ENCODE results near the gene PTPN18.

Gene PTPN18

GRCh38 chr2:130313812-130314334 lies 42.0 kb upstream of the PTPN18 start:
- TF ChIP-seq EZH2phosphoT487 (IDR thresholded peaks at IDR 0.05; ENCODE audit: borderline replicate concordance): no peak
- no peak for TF ChIP-seq CTCF (conservative IDR thresholded peaks at IDR 0.05; ENCODE audit: low read length)
- no peaks in the 10 kb centered on the region for H3F3A ChIP-seq (ENCODE audit: low read depth)
- H2AFZ ChIP-seq (ENCODE audit: low read length): no peak overlapping the region
- H3K36me3 ChIP-seq (ENCODE audit: insufficient read depth, low read length): no peaks in the 10 kb centered on the region
- no peak overlapping the region for H3K9ac ChIP-seq (ENCODE audit: low read depth, low read length, poor library complexity, severe bottlenecking)
- no peaks in the 10 kb centered on the region for H3K79me2 ChIP-seq (ENCODE audit: insufficient read depth, low read length)
- H3K4me3 ChIP-seq (ENCODE audit: low read length, poor library complexity, severe bottlenecking): no peak overlapping the region
- no peaks in the 10 kb centered on the region for H4K20me1 ChIP-seq (ENCODE audit: insufficient read depth, low read length, poor library complexity, severe bottlenecking)
- H3K27me3 ChIP-seq (ENCODE audit: insufficient read depth, low read length, poor library complexity, severe bottlenecking): no peaks in the 10 kb centered on the region
- H3K9me2 ChIP-seq (replicated peaks; ENCODE audit: low read depth, low read length): no peaks in the 10 kb centered on the region
- no peaks in the 10 kb centered on the region for H3K4me1 ChIP-seq (ENCODE audit: insufficient read depth, low read length, poor library complexity, severe bottlenecking)
- no peaks in the 10 kb centered on the region for H3K9me3 ChIP-seq (ENCODE audit: insufficient read depth, low read depth, low read length)
- no peak overlapping the region for H3K4me2 ChIP-seq (ENCODE audit: low read depth, low read length, poor library complexity, severe bottlenecking)

GRCh38 chr2:130314377-130314776 lies 41.5 kb upstream of the PTPN18 start:
- H3K9ac ChIP-seq (ENCODE audit: low read depth, low read length, poor library complexity, severe bottlenecking): no peak overlapping the region
- H3K79me2 ChIP-seq (ENCODE audit: insufficient read depth, low read length): no peaks in the 10 kb centered on the region
- H4K20me1 ChIP-seq (ENCODE audit: insufficient read depth, low read length, poor library complexity, severe bottlenecking): no peaks in the 10 kb centered on the region
- no peak for TF ChIP-seq CTCF (conservative IDR thresholded peaks at IDR 0.05; ENCODE audit: low read length)
- no peak for TF ChIP-seq EZH2phosphoT487 (IDR thresholded peaks at IDR 0.05; ENCODE audit: borderline replicate concordance)
- H3K4me3 ChIP-seq (ENCODE audit: low read length, poor library complexity, severe bottlenecking): no peak overlapping the region
- no peaks in the 10 kb centered on the region for H3K36me3 ChIP-seq (ENCODE audit: insufficient read depth, low read length)
- no peaks in the 10 kb centered on the region for H3K4me1 ChIP-seq (ENCODE audit: insufficient read depth, low read length, poor library complexity, severe bottlenecking)
- H3K4me2 ChIP-seq (ENCODE audit: low read depth, low read length, poor library complexity, severe bottlenecking): no peak overlapping the region
- no peak overlapping the region for H2AFZ ChIP-seq (ENCODE audit: low read length)
- no peaks in the 10 kb centered on the region for H3F3A ChIP-seq (ENCODE audit: low read depth)
- no peaks in the 10 kb centered on the region for H3K27me3 ChIP-seq (ENCODE audit: insufficient read depth, low read length, poor library complexity, severe bottlenecking)
- H3K9me2 ChIP-seq (replicated peaks; ENCODE audit: low read depth, low read length): no peaks in the 10 kb centered on the region
- H3K9me3 ChIP-seq (ENCODE audit: insufficient read depth, low read depth, low read length): no peaks in the 10 kb centered on the region

GRCh38 chr2:130316596-130316995 lies 39.3 kb upstream of the PTPN18 start:
- no peak overlapping the region for H3K4me2 ChIP-seq (ENCODE audit: low read depth, low read length, poor library complexity, severe bottlenecking)
- no peaks in the 10 kb centered on the region for H4K20me1 ChIP-seq (ENCODE audit: insufficient read depth, low read length, poor library complexity, severe bottlenecking)

More at GRCh38 chr2:130316596-130316995, 39.3 kb upstream of the PTPN18 start:
- TF ChIP-seq EZH2phosphoT487 (IDR thresholded peaks at IDR 0.05; ENCODE audit: borderline replicate concordance) (no peak), CTCF (conservative IDR thresholded peaks at IDR 0.05; ENCODE audit: low read length) (no peak)
- no peak overlapping the region for H3K4me3 ChIP-seq (ENCODE audit: low read length, poor library complexity, severe bottlenecking)
- no peaks in the 10 kb centered on the region for H3F3A ChIP-seq (ENCODE audit: low read depth)
- no peak overlapping the region for H3K9ac ChIP-seq (ENCODE audit: low read depth, low read length, poor library complexity, severe bottlenecking)
- H3K36me3 ChIP-seq (ENCODE audit: insufficient read depth, low read length): no peaks in the 10 kb centered on the region
- H3K9me3 ChIP-seq (ENCODE audit: insufficient read depth, low read depth, low read length): no peaks in the 10 kb centered on the region
- no peaks in the 10 kb centered on the region for H3K27me3 ChIP-seq (ENCODE audit: insufficient read depth, low read length, poor library complexity, severe bottlenecking)
- no peaks in the 10 kb centered on the region for H3K79me2 ChIP-seq (ENCODE audit: insufficient read depth, low read length)
- H3K9me2 ChIP-seq (replicated peaks; ENCODE audit: low read depth, low read length): no peaks in the 10 kb centered on the region
- H2AFZ ChIP-seq (ENCODE audit: low read length): no peak overlapping the region
- H3K4me1 ChIP-seq (ENCODE audit: insufficient read depth, low read length, poor library complexity, severe bottlenecking): no peaks in the 10 kb centered on the region
